ENCODE measurements around the gene CEP350. TPM values are rescaled to one million over a fixed set of nuclear protein-coding genes. Genes with fewer than 3 reads are reported as not detected.

Gene CEP350
- polyA plus RNA-seq, 3 donors from 2014 or later, result 4.3 to 74.5 (median 13.5) TPM

DNA sequence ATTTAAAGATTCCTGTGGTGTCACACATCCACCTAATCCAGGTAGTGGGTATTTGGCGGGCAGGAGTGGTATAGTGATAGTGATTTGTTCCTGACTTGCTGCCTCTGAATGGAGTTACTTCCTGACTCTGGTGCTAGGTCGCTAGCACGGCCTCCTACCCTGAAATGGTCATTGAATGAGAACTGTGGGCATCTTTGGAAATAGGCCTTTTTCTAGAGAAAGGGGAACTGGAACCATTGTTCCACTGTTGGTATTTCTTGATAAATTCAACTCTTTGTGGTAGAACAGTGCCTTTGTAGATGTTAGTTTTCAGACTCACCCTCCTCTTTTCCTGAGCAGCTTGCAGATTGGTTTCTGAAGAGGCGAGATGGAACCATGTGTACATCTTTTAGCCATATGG lies 201.6 kb downstream of the CEP350 start:
- H3K4me1 Mint-ChIP-seq, result peaks cover 23 to 36% of the 10 kb centered on the region in 2 donors
- peak overlapping the region in 5 of 6 donors; percentile 23 to 78 (median 69) for H3K27ac Mint-ChIP-seq
- peak in 1 of 3 donors; percentile 4 for DNase-seq
- no peaks in the 10 kb centered on the region for H3K9me3 Mint-ChIP-seq
- peaks cover 2 to 20% (median 8%) of the 10 kb centered on the region in 3 donors for H3K27me3 Mint-ChIP-seq (ENCODE audit: low read depth in 3 of 3)
- peak overlapping the region; percentile 51 to 92 (median 87) for H3K4me3 Mint-ChIP-seq
- H3K36me3 Mint-ChIP-seq, result no peaks in the 10 kb centered on the region

DNA sequence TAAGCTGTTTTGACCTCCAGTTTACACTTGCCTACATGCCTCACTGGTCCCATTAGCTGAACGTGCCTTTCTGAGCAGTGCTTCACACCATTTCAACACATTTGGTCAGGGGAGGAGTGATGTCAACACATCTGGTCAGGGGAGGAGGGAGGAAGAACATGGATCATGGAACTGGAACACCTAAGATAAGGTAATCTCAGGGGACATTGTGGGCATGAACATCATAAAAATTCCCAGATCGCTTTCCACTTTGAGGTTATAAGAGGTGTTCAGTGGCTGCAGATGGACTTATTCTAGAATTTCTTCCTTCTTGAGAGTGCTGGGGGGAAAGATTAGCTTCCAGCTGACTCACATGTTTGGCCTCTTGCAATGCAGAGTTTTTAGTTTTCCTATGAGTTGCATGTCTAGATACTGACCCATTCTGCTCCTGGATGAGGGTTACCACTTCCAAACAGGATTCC lies 202.1 kb downstream of the CEP350 start:
- H3K36me3 Mint-ChIP-seq, result no peaks in the 10 kb centered on the region
- peak overlapping the region in 5 of 6 donors; percentile 6 to 78 (median 65) for H3K27ac Mint-ChIP-seq

DNA sequence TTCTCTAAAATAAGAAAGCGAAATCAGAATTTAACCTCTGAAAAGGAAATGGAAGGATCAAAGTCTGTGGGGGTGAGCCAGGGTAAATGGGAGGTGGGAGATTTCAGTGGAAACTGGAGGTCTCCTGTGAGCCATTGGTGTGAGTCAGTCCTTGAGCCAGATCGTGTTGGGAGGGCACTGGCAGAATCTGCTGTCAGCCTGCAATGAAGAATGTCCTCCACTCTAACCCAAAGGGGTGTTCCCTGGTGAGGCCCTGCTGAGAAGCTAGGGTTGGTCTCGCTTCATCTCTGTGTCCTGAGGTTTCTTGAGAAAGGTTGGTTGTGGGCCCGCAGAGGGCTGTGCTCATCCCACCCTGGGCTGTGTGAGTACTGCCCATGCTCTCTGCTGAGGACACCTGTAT lies 202.5 kb downstream of the CEP350 start:
- peaks cover 23 to 36% of the 10 kb centered on the region in 2 donors for H3K4me1 Mint-ChIP-seq
- peak overlapping the region in 1 of 5 donors; percentile 31 for H3K4me3 Mint-ChIP-seq
- H3K36me3 Mint-ChIP-seq, result no peaks in the 10 kb centered on the region
- H3K27ac Mint-ChIP-seq, result peak overlapping the region in 2 of 6 donors; percentile 26 to 65
- H3K27me3 Mint-ChIP-seq (ENCODE audit: low read depth in 3 of 3), result peaks cover 0 to 20% (median 8%) of the 10 kb centered on the region in 3 donors
- no peak for DNase-seq
- H3K9me3 Mint-ChIP-seq, result no peaks in the 10 kb centered on the region

More for the DNA sequence above, 202.1 kb downstream of the CEP350 start:
- Mint-ChIP-seq H3K4me1 (peaks cover 23 to 36% of the 10 kb centered on the region in 2 donors), H3K27me3 (ENCODE audit: low read depth in 3 of 3) (peaks cover 0 to 20% (median 8%) of the 10 kb centered on the region in 3 donors), H3K9me3 (no peaks in the 10 kb centered on the region), H3K4me3 (peak overlapping the region in 3 of 5 donors; percentile 22 to 87 (median 31))
- DNase-seq, result no peak

DNA sequence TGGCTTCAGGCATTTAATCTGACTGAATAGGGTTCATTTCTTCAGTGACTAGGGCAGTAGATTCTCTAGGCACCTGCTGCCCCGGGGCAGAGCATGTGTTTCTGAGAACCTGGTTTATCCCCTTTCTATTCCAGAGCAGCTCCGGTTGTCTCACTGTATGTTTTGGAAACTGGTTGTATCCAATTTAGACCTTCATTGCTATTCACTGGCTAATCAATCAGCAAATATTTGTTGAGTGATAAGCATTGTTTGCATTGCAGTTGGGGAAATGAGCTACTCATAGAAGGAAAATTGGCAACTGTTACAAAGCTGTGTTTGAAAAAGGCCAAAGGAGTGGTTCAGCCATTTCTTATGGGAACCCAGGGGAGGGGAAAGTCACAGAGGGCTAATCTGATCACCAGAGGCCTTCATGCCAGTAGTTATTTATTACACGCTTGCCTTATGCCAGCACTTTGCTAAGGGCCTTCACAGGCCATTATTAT lies 203.0 kb downstream of the CEP350 start:
- Mint-ChIP-seq H3K9me3 (no peaks in the 10 kb centered on the region), H3K4me1 (peaks cover 23 to 36% of the 10 kb centered on the region in 2 donors), H3K27ac (no peak overlapping the region), H3K27me3 (ENCODE audit: low read depth in 3 of 3) (peaks cover 0 to 16% (median 8%) of the 10 kb centered on the region in 3 donors), H3K36me3 (no peaks in the 10 kb centered on the region), H3K4me3 (no peak overlapping the region)
- DNase-seq, result no peak

DNA sequence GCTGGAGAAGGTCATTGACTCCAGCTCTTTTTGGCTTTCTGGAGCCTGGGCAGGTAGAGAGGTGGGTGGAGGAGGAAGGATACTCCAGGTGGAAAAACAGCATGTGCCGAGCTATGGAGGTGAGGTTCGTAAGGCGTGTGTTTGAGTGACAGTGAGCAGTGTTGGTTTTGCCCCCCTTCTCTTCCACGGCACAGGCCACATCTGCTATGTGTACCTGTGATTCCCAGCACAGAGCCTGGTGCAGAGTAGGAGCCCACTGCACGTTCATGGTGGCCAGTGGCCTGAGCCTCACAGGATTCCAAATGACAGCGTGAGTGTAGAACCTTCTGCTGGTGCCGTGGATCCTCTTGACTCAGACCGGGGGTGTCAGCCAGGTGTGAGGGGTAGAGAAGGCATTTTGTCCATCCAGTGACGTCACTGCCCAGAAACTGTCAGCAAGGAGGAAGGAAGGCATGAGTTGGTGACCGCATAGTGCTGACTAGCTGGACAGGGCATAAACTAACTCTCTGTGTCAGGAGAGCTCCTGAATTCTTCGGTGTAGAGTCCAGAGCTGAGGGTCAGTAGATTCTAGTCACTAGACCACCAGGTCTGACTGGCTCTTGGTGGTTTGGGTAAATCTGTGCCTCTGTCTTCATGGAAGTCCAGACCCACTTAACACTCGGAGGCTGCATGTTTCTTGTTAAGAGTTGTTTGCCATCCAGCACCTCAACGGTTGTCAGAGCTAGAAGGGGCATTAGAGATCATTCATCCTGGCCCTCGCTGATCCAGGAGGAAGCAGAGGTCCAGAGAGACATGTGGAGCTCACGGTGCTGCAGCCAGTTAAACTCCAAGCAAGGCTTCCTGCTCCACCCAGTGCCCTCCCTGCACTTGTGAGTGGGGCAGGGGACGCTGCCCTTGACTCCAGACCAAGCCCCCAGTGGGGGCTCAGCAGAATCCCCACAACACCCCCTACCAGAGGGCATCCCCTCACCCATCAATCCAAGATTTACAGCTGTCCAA lies 203.8 kb downstream of the CEP350 start:
- no peak for DNase-seq
- Mint-ChIP-seq H3K27me3 (ENCODE audit: low read depth in 3 of 3) (peaks cover 0 to 16% (median 8%) of the 10 kb centered on the region in 3 donors), H3K4me3 (no peak overlapping the region), H3K4me1 (peaks cover 22 to 34% of the 10 kb centered on the region in 2 donors), H3K27ac (no peak overlapping the region), H3K9me3 (no peaks in the 10 kb centered on the region), H3K36me3 (no peaks in the 10 kb centered on the region)

DNA sequence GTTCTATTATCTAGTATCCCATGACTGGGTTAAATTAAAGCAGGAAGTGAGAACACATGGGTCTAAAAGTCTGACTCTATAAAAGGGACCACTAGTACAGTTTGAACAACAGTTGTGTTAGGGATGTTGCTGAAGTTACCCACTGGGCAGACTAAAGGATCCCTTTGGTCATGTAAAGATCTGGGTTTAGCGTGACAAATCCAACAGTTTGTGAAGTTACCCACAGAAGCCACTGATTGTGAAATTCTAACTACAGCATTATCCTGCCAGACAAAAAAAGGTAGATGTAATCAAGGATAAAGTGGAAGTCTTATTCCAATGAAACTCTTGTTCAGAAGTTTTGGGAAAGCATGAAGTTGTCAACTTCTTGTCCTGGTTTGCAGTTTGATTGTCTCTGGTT lies 205.7 kb downstream of the CEP350 start:
- peaks cover 0 to 4% (median 0%) of the 10 kb centered on the region in 3 donors for H3K36me3 Mint-ChIP-seq
- no peak for DNase-seq
- H3K27me3 Mint-ChIP-seq (ENCODE audit: low read depth in 3 of 3), result peaks cover 0 to 8% (median 1%) of the 10 kb centered on the region in 3 donors
- no peaks in the 10 kb centered on the region for H3K9me3 Mint-ChIP-seq
- peaks cover 14 to 26% of the 10 kb centered on the region in 2 donors for H3K4me1 Mint-ChIP-seq
- no peak overlapping the region for H3K4me3 Mint-ChIP-seq
- H3K27ac Mint-ChIP-seq, result no peak overlapping the region

DNA sequence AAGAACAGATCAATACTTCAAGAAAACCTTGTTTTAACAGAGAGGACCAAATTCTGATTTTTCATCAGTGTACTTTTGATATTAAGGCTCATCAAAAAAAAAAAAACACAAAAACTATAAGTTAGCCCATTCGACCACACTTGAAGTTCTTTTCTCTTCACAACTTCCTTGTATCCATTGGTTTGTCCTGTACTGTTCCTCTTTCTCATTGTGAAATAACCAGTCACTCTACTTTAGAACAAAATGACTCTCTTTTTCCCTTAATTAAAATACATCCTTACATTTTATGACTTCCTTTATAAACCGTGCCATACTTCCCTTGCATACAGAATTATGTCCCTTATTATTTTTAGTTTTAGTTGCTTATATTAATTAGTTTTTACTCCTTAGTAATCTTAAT lies 208.4 kb downstream of the CEP350 start:
- Mint-ChIP-seq H3K27ac (no peak overlapping the region), H3K4me3 (no peak overlapping the region), H3K36me3 (peaks cover 0 to 4% (median 0%) of the 10 kb centered on the region in 3 donors), H3K27me3 (ENCODE audit: low read depth in 3 of 3) (peaks cover 0 to 2% (median 0%) of the 10 kb centered on the region in 3 donors), H3K9me3 (no peaks in the 10 kb centered on the region), H3K4me1 (peaks cover 0 to 5% of the 10 kb centered on the region in 2 donors)
- no peak for DNase-seq

Other genes with a start within 250 kb of the CEP350 start
- gene FAM163A, start 211.5 kb upstream of the CEP350 start, polyA plus RNA-seq, result not detected
- gene TOR1AIP2, start 77.0 kb upstream of the CEP350 start, polyA plus RNA-seq, result 10 to 100 TPM in 1 of 3 donors, 1 to 10 TPM in 2; 8.7 to 15.5 (median 8.7) TPM
- gene TOR1AIP1, start 72.5 kb upstream of the CEP350 start, polyA plus RNA-seq, result 10 to 100 TPM; 68.9 to 96.2 (median 76.3) TPM
- gene QSOX1, start 200.1 kb downstream of the CEP350 start, polyA plus RNA-seq, result 10 to 100 TPM; 14.7 to 18.7 (median 15.8) TPM

All from immature natural killer cell (primary cell).